Transverse colon (tissue), 4 donors: ENCODE results near the gene STOML3.

Source experiments
- EP300 ChIP-seq: sonication (generic); formaldehyde crosslinking; IDR thresholded peaks from one replicate; pipeline ENCODE4 v1.6.1; 2017; ENCODE audit warnings: antibody characterized with exemption, low read depth
- POLR2A ChIP-seq: fragments of 450-650 bp; IDR thresholded peaks from one replicate; pipeline ENCODE4 v1.6.1; 2016; ENCODE audit warnings: antibody characterized with exemption, mild to moderate bottlenecking, moderate library complexity
- POLR2AphosphoS5 ChIP-seq, 3 donors: sonication (generic); formaldehyde crosslinking; IDR thresholded peaks; one replicate each; pipeline ENCODE4 v1.6.1; 2016; ENCODE audit warnings: antibody characterized with exemption in 3 of 3
- TF ChIP-seq, protein P1 (sequence below), 5 experiments: fragments of 200-600 bp in 3 of 5; fragments of 450-650 bp in 2 of 5; sonication (generic) in 3 of 5; IDR thresholded peaks; 1 replicate in 2 of 5; 2 replicates in 3 of 5; pipeline ENCODE4 v1.5.1; 2016 to 2017; ENCODE audit warnings: antibody characterized with exemption in 5 of 5, inconsistent platforms in 3 of 5, mild to moderate bottlenecking in 2 of 5, moderate library complexity in 1 of 5

DNA sequence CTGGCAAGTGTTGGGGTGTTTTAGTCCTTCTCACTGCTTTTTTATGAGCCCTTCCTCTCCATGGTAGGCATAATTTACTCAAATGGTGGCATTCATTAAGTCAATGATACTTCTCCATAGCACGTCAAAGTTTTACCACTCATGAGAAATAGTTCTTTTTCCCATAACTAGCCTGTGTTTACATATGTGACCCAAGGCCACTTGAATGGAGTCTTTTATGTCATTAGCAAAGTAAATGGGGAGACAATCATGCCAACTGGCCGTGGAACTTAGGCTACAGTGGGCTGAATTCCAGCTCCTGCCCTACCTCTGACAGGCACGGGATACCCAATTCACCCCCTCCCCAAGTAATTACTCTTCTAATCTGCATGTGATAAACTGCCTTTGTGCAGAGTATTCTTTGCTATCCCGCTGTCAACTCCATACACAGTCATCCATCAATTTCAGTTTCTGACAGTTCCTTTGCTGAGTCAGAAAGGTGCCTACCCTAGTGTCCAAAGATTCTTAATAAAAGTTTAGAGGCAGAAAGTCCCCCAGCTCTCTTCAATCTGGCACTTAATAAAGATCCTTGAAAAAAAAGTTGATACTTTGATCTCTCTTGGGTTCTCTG, 30.3 kb upstream of the STOML3 start:
- TF ChIP-seq, protein P1, sequence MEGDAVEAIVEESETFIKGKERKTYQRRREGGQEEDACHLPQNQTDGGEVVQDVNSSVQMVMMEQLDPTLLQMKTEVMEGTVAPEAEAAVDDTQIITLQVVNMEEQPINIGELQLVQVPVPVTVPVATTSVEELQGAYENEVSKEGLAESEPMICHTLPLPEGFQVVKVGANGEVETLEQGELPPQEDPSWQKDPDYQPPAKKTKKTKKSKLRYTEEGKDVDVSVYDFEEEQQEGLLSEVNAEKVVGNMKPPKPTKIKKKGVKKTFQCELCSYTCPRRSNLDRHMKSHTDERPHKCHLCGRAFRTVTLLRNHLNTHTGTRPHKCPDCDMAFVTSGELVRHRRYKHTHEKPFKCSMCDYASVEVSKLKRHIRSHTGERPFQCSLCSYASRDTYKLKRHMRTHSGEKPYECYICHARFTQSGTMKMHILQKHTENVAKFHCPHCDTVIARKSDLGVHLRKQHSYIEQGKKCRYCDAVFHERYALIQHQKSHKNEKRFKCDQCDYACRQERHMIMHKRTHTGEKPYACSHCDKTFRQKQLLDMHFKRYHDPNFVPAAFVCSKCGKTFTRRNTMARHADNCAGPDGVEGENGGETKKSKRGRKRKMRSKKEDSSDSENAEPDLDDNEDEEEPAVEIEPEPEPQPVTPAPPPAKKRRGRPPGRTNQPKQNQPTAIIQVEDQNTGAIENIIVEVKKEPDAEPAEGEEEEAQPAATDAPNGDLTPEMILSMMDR (IDR thresholded peaks at IDR 0.05), result no peak
- TF ChIP-seq POLR2A, result no peak
- TF ChIP-seq POLR2AphosphoS5 (IDR thresholded peaks at IDR 0.05), result no peak
- no peak for TF ChIP-seq EP300
